Caki2 (cell line): ENCODE results near the gene TYW5. TPM values are rescaled to one million over a fixed set of nuclear protein-coding genes. Genes with fewer than 3 reads are reported as not detected.

Experiments
- DNase-seq: peaks from one replicate; pipeline ENCODE4 v3.0.0-alpha.2; 2015; ENCODE audit warnings: low read depth
- in situ Hi-C: cut with HindIII; loops from 2 replicates; pipeline ENCODE4 v1.10.0; 2016; ENCODE audit warnings: low sequenced_read_pairs, low pct_unique_long_range_greater_than_20kb, mixed read lengths
- total RNA-seq: library from RNA; depleted of rRNA; stranded (reverse); fragments of >200 nt; shearing (Covaris generic); gene quantifications from 2 replicates; pipeline ENCODE4 v1.2.3, GENCODE V29; 2014; ENCODE audit warnings: low replicate concordance; rRNA removed

The TYW5 gene
- total RNA-seq, 1 experiment from 2014 or later, result 5.9 TPM

DNA sequence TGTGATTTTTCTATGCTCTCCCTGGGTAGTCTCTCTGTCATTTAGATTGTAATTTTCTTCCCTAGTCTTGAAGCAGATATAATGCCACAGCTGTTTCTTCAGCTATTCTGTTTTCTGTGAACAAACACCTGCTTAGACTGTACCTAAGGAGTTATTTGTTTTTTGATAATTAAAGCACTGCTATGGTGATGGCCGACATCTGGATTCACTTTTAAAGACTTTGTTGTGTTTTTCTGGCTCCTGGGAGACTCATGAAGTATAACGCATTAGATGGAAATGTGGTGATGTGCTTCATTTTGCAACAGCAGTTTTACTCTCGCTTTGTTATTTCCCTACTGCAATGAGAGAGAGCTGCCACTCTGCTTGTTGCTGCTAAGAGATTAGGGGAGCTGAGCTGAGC lies 59.9 kb downstream of the TYW5 start:
- DNase-seq, result no peak
- in situ Hi-C loops, result no loop called here

DNA sequence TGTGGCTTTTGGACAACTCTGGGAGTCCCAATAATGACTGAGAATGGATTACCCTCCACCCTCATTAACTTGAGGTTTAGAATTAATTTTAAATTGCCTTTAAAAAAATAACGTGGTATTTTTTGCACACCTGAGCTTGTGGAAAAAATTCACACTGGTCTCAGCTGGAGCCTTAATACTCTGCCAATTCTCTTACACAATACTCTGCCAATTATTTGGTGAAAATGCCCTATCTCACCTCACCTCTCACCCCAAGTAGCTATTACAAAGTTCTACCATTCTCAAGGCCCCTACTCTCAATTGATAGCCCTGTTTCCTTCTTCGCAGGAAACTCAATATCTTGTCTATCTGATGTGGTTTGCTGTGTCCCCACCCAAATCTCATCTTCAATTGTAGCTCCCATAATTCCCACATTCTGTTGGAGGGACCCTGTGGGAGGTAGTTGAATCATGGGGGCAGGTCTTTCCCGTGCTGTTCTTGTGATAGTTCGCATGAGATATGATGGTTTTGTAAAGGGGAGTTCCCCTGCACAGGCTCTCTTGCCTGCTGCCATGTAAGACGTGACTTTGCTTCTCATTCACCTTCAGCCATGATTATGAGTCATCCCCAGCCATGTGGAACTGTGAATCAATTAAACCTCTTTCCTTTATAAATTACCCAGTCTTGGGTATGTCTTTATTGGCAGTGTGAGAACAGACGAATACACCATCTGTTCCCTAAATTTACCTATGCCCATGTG lies 71.6 kb downstream of the TYW5 start:
- in situ Hi-C loops, result no loop called here
- DNase-seq, result peak; percentile 20

DNA sequence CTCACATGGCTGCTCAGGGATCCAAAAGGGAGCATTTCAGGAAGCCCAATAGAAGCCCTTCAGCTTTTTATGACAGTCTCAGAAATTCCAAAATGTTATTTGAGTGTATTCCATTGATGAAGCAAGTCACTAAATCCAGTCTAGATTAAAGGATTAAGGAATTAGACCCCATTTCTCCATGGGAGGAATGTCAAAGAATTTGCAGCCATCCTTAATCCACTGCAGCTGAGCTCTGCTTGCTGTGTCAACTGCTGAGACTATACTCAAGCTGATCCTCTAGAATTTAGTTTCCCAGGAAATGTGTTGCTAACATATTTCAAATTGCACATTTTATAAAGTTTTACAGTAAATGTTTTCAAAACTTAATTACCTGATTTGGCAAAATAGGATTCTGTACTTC lies 72.6 kb downstream of the TYW5 start:
- in situ Hi-C loops, result no loop called here
- DNase-seq, result no peak

Other genes with a start within 250 kb of the TYW5 start
- gene FTCDNL1, start 104.3 kb downstream of the TYW5 start, total RNA-seq, result 13.7 and 26.6 TPM in 2 replicates
- 4.6 and 5.9 TPM in 2 replicates for gene C2orf69, start 44.2 kb downstream of the TYW5 start, total RNA-seq
- gene MAIP1, start 91 bp upstream of the TYW5 start, total RNA-seq, result 22.1 and 32.5 TPM in 2 replicates